ENCODE measurements around the gene APBA2. TPM values are rescaled to one million over a fixed set of nuclear protein-coding genes. Genes with fewer than 3 reads are reported as not detected.

APBA2 gene
- total and polyA plus RNA-seq, 2 of the 4 experiments (the other 2 are of a cell fraction) = 21.7 to 33.0 TPM

- Histone ChIP-seq H3K4me3 (ENCODE audit: insufficient read depth, low read depth, low read length) (no peak overlapping the region), H3K4me1 (ENCODE audit: control insufficient read depth, insufficient read depth, low read length) (no peaks in the 10 kb centered on the region), H4K20me1 (ENCODE audit: insufficient read depth, low read length) (no peaks in the 10 kb centered on the region; the same call in 1 of the 2 replicates), H4K91ac (ENCODE audit: insufficient read depth, low read depth, low read length) (no peak overlapping the region), H2AK5ac (ENCODE audit: low read depth, low read length) (no peak overlapping the region), H3K36me3 (ENCODE audit: control insufficient read depth, insufficient read depth, low read length) (peaks cover 15% of the 10 kb centered on the region), H4K8ac (ENCODE audit: low read depth in 2 of 2, low read length in 2 of 2) (no peak overlapping the region), H3K4ac (ENCODE audit: low read depth, low read length) (no peak overlapping the region), H3K9ac (ENCODE audit: low read depth, low read length) (no peak overlapping the region), H2BK20ac (ENCODE audit: low read depth, low read length) (no peak overlapping the region), H3K9me1 (ENCODE audit: insufficient read depth, low read length) (no peaks in the 10 kb centered on the region), H4K5ac (ENCODE audit: low read depth, low read length) (no peak overlapping the region), H3K9me3 (ENCODE audit: control insufficient read depth, insufficient read depth, low read length) (no peaks in the 10 kb centered on the region), H3K4me2 (ENCODE audit: low read depth, low read length) (no peak overlapping the region), H2BK15ac (ENCODE audit: low read depth, low read length) (no peak overlapping the region), H3K18ac (ENCODE audit: low read depth, low read length) (no peak overlapping the region), H3K23ac (ENCODE audit: low read depth, low read length) (no peak overlapping the region), H2BK5ac (ENCODE audit: low read depth, low read length, poor library complexity, severe bottlenecking) (no peak overlapping the region), H3K14ac (replicated peaks; ENCODE audit: low read depth, low read length) (no peak overlapping the region), H3K56ac (ENCODE audit: extremely low read depth, insufficient read depth, low read length) (no peak overlapping the region), H3K27ac (ENCODE audit: insufficient read depth, low read length) (no peak overlapping the region), H2BK120ac (ENCODE audit: low read depth, low read length) (no peak overlapping the region), H3K79me1 (ENCODE audit: low read depth in 1 of 2, low read length in 2 of 2) (no peaks in the 10 kb centered on the region; a peak in 1 of 4 replicates), H2AK9ac (replicated peaks; ENCODE audit: low read depth, low read length, poor library complexity) (no peak overlapping the region), H3K27me3 (ENCODE audit: control insufficient read depth, insufficient read depth, low read length) (no peaks in the 10 kb centered on the region), H2AFZ (replicated peaks; ENCODE audit: low read length, poor library complexity) (no peak overlapping the region)
- CTCF ChIA-PET = interaction anchor here (1.1 kb wide), 1 partner anchor 18 kb away, joined by 3 read pairs; no protein-coding TSS in a partner anchor
- in situ Hi-C loops (cut with MboI; ENCODE audit: low sequenced_read_pairs) (no loop called here), intact Hi-C loops (cut with micrococcal nuclease) (no loop called here), dilution Hi-C loops (cut with HindIII; ENCODE audit: low sequenced_read_pairs, unreplicated experiment) (no loop called here)
- POLR2A ChIA-PET (ENCODE audit: unreplicated experiment) = no interaction called here
- DNase-seq = no peak
- ATAC-seq (ENCODE audit: low read depth) = no peak
- no TSS peak for BruUV-seq (replicated peaks)
- no peak for TF ChIP-seq MXI1 (IDR thresholded peaks at IDR 0.05; ENCODE audit: borderline replicate concordance, low read depth, low read length)
- no peak for TF ChIP-seq MAZ (IDR thresholded peaks at IDR 0.05; ENCODE audit: borderline replicate concordance, low read depth, low read length)
- TF ChIP-seq SMC3 (IDR thresholded peaks at IDR 0.05; ENCODE audit: low read depth, low read length) = no peak
- TF ChIP-seq RAD21 (IDR thresholded peaks at IDR 0.05; ENCODE audit: low read length) = no peak
- no peak for TF ChIP-seq RCOR1 (IDR thresholded peaks at IDR 0.05; ENCODE audit: insufficient replicate concordance, low read length)
- no peak for TF ChIP-seq CTCF (conservative IDR thresholded peaks at IDR 0.05; ENCODE audit: low read depth, low read length)
- no peak for TF ChIP-seq NFE2L2 (IDR thresholded peaks at IDR 0.05; ENCODE audit: low read depth, low read length)
- TF ChIP-seq MAFK (IDR thresholded peaks at IDR 0.05; ENCODE audit: low read depth, low read length) = no peak
- TF ChIP-seq POLR2A (IDR thresholded peaks at IDR 0.05; ENCODE audit: low read depth, low read length) = no peak
- TF ChIP-seq CHD1 (IDR thresholded peaks at IDR 0.05; ENCODE audit: low read depth, low read length) = no peak
- TF ChIP-seq RFX5 (IDR thresholded peaks at IDR 0.05; ENCODE audit: low read depth, low read length) = no peak
- TF ChIP-seq BHLHE40 (IDR thresholded peaks at IDR 0.05; ENCODE audit: low read depth, low read length) = no peak
- TF ChIP-seq, protein P1, sequence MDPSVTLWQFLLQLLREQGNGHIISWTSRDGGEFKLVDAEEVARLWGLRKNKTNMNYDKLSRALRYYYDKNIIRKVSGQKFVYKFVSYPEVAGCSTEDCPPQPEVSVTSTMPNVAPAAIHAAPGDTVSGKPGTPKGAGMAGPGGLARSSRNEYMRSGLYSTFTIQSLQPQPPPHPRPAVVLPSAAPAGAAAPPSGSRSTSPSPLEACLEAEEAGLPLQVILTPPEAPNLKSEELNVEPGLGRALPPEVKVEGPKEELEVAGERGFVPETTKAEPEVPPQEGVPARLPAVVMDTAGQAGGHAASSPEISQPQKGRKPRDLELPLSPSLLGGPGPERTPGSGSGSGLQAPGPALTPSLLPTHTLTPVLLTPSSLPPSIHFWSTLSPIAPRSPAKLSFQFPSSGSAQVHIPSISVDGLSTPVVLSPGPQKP (IDR thresholded peaks at IDR 0.05; ENCODE audit: borderline replicate concordance, low read depth, low read length) = no peak
- no peak for TF ChIP-seq CEBPB (IDR thresholded peaks at IDR 0.05; ENCODE audit: low read depth, low read length)
- no peak for TF ChIP-seq FOS (IDR thresholded peaks at IDR 0.05; ENCODE audit: low read depth, low read length)
- TF ChIP-seq, protein P2, sequence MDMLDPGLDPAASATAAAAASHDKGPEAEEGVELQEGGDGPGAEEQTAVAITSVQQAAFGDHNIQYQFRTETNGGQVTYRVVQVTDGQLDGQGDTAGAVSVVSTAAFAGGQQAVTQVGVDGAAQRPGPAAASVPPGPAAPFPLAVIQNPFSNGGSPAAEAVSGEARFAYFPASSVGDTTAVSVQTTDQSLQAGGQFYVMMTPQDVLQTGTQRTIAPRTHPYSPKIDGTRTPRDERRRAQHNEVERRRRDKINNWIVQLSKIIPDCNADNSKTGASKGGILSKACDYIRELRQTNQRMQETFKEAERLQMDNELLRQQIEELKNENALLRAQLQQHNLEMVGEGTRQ (IDR thresholded peaks at IDR 0.05; ENCODE audit: low read depth, low read length) = no peak
- WGBS, 2 experiments (ENCODE audit: extremely low coverage in 2 of 2, insufficient read length in 1 of 2) = 100% methylated on average over 3 of the region's 21 CpGs; no CpG with 5 or more reads in 1 of the 2 experiments
Observed at GRCh38 chr15:29106551-29107290, 220.9 kb downstream of the APBA2 start.
